Bronchial epithelial cell (primary cell): ENCODE data around the gene SETD1B. TPM values are rescaled to one million over a fixed set of nuclear protein-coding genes. Genes with fewer than 3 reads are reported as not detected.
A peak's percentile ranks its signal among the peaks of the same experiment; 100 is the strongest.

Experiments used
- DNase-seq: peaks from one replicate; pipeline ENCODE4 v3.0.0-alpha.2; 2010; ENCODE audit warnings: low read depth
- FAIRE-seq: peaks from 2 replicates; lab custom pipeline; 2011; peaks lifted over from hg19 to GRCh38; lab: Jason Lieb, UNC
- H3K27me3 ChIP-seq: 2 replicates; pipeline ENCODE4 v1.5.1; 2011; ENCODE audit warnings: low read length; ENCODE audit not compliant: control insufficient read depth, insufficient read depth
- H3K36me3 ChIP-seq: 2 replicates; pipeline ENCODE4 v1.5.1; 2011; ENCODE audit warnings: low read length; ENCODE audit not compliant: control insufficient read depth, insufficient read depth
- H3K4me3 ChIP-seq: 2 replicates; pipeline ENCODE4 v1.5.1; 2011; ENCODE audit warnings: mild to moderate bottlenecking, low read depth, low read length, control low read depth
- CTCF ChIP-seq: IDR thresholded peaks from 2 replicates; pipeline ENCODE4 v1.5.1; 2011; ENCODE audit warnings: mild to moderate bottlenecking, moderate library complexity, low read length, control low read depth, inconsistent platforms; ENCODE audit not compliant: insufficient read depth, severe bottlenecking
- total RNA-seq: library from RNA; depleted of rRNA; stranded (reverse); fragments of >200 nt; gene quantifications from 2 replicates; pipeline ENCODE4 v1.2.1, GENCODE V29; 2014

Gene SETD1B
- total RNA-seq, 1 donor from 2014 or later = 1.8 TPM

- FAIRE-seq = no peak
- no peak for TF ChIP-seq CTCF
- peak; percentile 60 for DNase-seq
- no peaks in the 10 kb centered on the region for H3K27me3 ChIP-seq
- H3K36me3 ChIP-seq = no peaks in the 10 kb centered on the region
- H3K4me3 ChIP-seq = no peak overlapping the region
Observed at GRCh38 chr12:121765573-121765972, 38.2 kb upstream of the SETD1B start.

DNA sequence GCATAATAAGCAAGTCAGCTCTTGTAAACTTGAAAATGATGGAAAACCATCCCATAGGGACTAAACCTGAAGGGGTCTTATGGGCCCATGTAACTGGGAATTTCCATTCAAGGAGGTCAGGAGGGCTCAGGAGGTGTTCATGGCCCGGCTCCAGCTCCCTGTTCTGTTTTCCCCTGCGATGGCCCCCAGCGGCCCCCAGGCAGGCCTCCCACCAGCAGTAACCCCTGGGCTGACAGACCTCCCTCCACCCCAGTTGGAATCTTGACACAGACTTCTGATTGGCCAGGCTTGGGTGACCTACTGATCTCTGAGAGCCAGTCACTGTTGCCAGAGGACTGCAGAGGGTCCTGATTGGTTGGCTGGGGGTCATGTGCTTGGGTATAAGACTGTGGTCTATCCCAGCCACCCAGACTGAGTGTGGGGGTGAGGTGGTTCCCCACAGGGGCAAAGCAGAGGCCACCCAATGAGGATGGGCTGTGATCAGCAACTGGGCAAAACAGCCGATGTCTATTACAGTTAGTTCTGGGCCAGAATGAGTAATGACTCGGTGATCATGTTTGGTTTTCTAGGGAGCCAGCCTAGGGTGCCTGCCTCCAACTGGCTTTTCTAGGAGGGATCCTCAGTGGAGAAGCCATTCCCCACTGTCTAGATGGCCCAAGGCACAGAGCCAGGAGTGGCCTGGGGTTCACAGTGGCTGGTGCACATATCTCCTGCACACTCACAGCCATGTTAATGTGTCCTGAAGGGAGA is 37.3 kb upstream of the SETD1B start:
- H3K4me3 ChIP-seq = no peak overlapping the region
- TF ChIP-seq CTCF = no peak
- no peaks in the 10 kb centered on the region for H3K36me3 ChIP-seq
- no peak for DNase-seq
- FAIRE-seq = no peak
- H3K27me3 ChIP-seq = no peaks in the 10 kb centered on the region

- no peak overlapping the region for H3K4me3 ChIP-seq
- no peak for FAIRE-seq
Observed at GRCh38 chr12:121767525-121768016, 36.2 kb upstream of the SETD1B start.

DNA sequence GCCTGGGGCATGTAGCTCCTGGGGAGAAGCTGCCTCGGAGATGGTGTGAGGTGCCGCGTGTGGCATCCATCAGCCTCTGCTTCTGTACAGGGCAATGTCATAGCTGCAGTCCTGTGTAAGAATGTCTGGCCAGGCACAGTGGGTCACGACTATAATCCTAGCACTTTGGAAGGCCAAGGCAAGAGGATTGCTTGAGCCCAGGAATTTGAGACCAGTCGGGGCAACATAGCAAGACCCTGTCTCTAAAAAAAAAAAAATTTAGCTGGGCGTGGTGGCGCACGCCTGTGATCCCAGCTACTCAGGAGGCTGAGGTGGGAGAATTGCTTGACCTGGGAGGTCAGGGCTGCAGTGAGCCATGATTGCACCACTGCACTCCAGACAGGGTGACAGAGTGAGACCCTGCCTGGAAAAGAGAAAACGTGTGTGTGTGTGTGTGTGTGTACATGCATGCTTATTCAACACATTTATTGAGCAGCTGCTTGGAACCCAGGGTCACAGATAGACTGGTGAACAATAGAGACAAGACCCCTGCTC is 34.4 kb upstream of the SETD1B start:
- Histone ChIP-seq H3K36me3 (no peaks in the 10 kb centered on the region), H3K27me3 (no peaks in the 10 kb centered on the region), H3K4me3 (no peak overlapping the region)
- no peak for DNase-seq
- TF ChIP-seq CTCF = no peak
- no peak for FAIRE-seq

More at GRCh38 chr12:121767525-121768016, 36.2 kb upstream of the SETD1B start:
- DNase-seq = no peak
- H3K27me3 ChIP-seq = no peaks in the 10 kb centered on the region
- H3K36me3 ChIP-seq = no peaks in the 10 kb centered on the region
- no peak for TF ChIP-seq CTCF

- Histone ChIP-seq H3K27me3 (no peaks in the 10 kb centered on the region), H3K36me3 (no peaks in the 10 kb centered on the region), H3K4me3 (no peak overlapping the region)
- FAIRE-seq = no peak
- TF ChIP-seq CTCF = no peak
- no peak for DNase-seq
Observed at GRCh38 chr12:121769831-121770301, 33.9 kb upstream of the SETD1B start.
